ENCODE measurements around the gene FILIP1L.
"Not testable (repeated sequence)": the region's sequence is repeated elsewhere in the genome, so short reads cannot be mapped to it uniquely, and the experiment has no call there.

The FILIP1L gene

DNA sequence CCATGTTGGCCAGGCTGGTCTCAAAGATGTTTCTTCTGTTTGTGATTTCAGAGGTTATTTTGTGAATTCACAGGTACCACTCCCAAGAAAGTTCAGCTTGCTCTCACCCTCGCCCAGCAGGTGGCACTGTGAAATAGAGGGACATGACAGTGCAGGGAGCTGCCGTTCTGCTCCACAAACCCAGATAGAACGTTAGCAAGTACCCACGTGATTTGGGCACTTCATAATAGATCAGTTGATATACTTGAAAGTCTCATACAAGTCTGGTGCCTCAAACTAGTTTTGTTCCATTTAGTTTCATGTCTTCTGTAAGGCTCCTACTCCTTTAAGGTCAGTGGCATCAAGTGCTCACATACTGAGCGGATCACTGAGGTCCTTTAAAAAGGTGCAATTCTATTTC lies 45.5 kb downstream of the FILIP1L start:
- H3K36me3 Mint-ChIP-seq, result peaks cover 27% of the 10 kb centered on the region
- peaks cover 58% of the 10 kb centered on the region for H3K4me1 Mint-ChIP-seq
- CTCF ChIA-PET, result interaction anchor here (0.6 to 3.2 kb wide), 29 partner anchors 9 to 522 kb away, joined by 3 to 84 read pairs (median 4); partner anchors contain the start of genes LNP1, TBC1D23 and TOMM70
- DNase-seq, result peak; percentile 91
- peaks cover 20% of the 10 kb centered on the region for H3K9me3 Mint-ChIP-seq
- H3K27ac Mint-ChIP-seq, result peak overlapping the region; percentile 13
- no peak overlapping the region for H3K4me3 Mint-ChIP-seq
- H3K27me3 Mint-ChIP-seq, result no peaks in the 10 kb centered on the region

DNA sequence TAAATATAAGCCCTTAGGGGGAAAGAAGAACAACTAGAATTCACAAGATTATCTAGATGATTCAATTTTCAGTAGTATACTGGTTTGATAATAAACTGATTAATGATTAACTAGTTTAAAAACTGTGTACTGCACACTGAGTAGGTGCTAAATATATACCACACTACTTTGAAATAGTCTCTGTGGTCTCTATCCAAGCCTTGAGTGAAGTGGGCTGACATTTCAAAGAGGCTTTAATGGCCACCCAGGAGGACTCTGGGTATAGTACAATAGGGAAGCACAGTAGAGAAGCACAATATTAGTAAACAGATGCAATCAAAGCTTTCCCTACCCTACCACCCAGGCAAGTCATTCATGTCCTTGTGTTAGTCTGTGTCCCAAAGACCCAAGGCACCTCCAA lies 46.7 kb downstream of the FILIP1L start:
- H3K27me3 Mint-ChIP-seq, result no peaks in the 10 kb centered on the region
- no peak for DNase-seq
- H3K4me1 Mint-ChIP-seq, result peaks cover 47% of the 10 kb centered on the region
- peaks cover 26% of the 10 kb centered on the region for H3K36me3 Mint-ChIP-seq
- CTCF ChIA-PET, result interaction anchor here (0.6 to 3.2 kb wide), 7 partner anchors 8 to 224 kb away, joined by 3 to 84 read pairs (median 11); partner anchors contain the start of gene TBC1D23
- no peak overlapping the region for H3K4me3 Mint-ChIP-seq
- no peak overlapping the region for H3K27ac Mint-ChIP-seq
- peaks cover 19% of the 10 kb centered on the region for H3K9me3 Mint-ChIP-seq

DNA sequence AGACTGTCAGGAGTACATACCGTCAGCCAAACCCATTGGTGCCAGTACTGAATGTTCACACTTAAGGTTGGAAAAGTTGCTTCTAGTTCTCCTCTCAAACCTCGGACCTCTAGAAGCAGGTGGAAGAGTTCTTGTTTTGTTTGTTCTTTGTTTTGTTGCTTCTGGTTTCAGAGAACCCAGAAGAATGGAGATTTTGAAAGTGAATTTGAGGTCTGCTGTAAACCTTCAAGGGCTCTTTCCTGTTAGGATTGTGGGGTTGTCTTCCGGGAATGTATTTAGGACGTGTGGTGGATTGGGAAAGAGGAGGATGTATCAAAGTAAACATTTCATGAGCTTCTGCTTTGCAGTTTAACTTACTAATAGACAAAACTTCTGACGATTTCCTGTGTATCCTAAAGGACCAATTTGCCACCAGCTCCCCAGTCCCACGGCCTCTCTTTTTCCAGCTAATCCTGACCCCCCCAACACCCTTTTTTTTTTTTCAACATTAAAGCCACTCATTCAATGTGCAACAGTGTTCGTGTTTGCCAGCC lies 50.3 kb downstream of the FILIP1L start:
- Mint-ChIP-seq H3K27me3 (no peaks in the 10 kb centered on the region), H3K4me1 (peaks cover 23% of the 10 kb centered on the region), H3K36me3 (peaks cover 3% of the 10 kb centered on the region), H3K4me3 (no peak overlapping the region), H3K27ac (no peak overlapping the region), H3K9me3 (no peaks in the 10 kb centered on the region)
- CTCF ChIA-PET, result interaction anchor here (0.6 to 2.4 kb wide), 6 partner anchors 9 to 436 kb away, joined by 3 to 7 read pairs (median 3); no protein-coding TSS in a partner anchor
- DNase-seq, result no peak

DNA sequence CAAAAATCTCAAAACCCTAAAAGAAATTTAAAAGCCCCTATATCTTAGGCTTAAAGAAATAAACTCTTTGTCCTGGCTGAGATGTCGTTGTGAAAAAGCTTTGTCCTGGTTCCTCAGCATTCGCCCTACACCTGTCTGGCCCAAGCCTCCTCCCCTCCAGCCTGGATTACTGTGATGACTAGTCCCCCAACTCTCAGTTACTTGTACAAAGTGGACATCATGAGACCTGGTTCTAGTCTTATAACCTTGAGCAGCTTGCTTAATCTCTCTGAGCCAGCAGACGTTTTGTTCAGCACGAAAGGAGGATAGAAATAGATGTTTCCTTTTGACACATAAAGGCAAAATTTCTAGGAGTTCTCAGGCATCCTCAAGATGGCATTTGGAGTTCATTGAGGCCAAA lies 51.6 kb downstream of the FILIP1L start:
- CTCF ChIA-PET, result interaction anchor here (0.8 to 1.3 kb wide), 2 partner anchors 191 to 213 kb away, joined by 4 read pairs; no protein-coding TSS in a partner anchor
- no peaks in the 10 kb centered on the region for H3K9me3 Mint-ChIP-seq
- DNase-seq, result no peak
- peaks cover 18% of the 10 kb centered on the region for H3K4me1 Mint-ChIP-seq
- no peak overlapping the region for H3K4me3 Mint-ChIP-seq
- no peak overlapping the region for H3K27ac Mint-ChIP-seq
- H3K27me3 Mint-ChIP-seq, result no peaks in the 10 kb centered on the region
- H3K36me3 Mint-ChIP-seq, result no peaks in the 10 kb centered on the region

DNA sequence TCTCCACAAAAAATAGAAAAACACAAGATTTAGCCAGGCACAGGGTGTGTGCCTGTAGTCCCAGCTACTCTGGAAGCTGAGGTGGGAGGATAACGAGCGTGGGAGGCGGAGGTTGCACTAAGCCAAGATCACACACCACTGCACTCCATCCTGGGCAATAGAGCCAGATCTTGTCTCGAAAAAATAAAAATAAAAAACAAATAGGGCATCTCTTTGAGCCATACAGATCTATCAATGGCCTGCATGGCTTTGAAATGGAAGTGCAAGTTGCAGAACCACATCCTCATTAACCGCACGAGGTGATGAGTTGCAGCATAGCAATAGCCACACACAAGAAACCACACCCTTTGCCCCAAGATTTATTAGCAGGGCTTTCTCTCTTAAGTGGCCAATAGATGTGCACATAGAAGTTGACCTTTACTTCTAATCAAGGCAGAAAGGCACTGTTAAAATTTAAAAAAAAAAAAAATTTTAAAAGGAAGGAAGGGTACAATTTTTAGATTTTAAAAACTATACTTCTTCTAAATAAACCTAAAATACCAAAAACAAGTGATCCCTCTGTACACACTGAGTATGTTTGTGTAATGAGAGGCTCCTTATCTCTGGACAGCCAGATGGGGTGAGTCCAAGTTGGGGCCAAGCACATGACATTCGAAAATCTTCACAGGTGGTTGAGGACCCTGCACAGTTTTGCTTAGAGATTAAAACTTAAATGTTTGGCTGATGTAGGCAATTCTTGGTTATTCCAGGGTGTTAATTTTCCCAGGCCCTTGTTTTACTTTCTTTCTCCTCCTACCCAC lies 53.4 kb downstream of the FILIP1L start:
- peaks cover 18% of the 10 kb centered on the region for H3K4me1 Mint-ChIP-seq
- no peak overlapping the region for H3K27ac Mint-ChIP-seq
- CTCF ChIA-PET, result interaction anchor here (0.6 to 3.4 kb wide), 2 partner anchors 8 to 229 kb away, joined by 3 to 15 read pairs; no protein-coding TSS in a partner anchor
- H3K4me3 Mint-ChIP-seq, result no peak overlapping the region
- H3K36me3 Mint-ChIP-seq, result no peaks in the 10 kb centered on the region
- no peaks in the 10 kb centered on the region for H3K9me3 Mint-ChIP-seq
- no peak for DNase-seq
- H3K27me3 Mint-ChIP-seq, result no peaks in the 10 kb centered on the region

DNA sequence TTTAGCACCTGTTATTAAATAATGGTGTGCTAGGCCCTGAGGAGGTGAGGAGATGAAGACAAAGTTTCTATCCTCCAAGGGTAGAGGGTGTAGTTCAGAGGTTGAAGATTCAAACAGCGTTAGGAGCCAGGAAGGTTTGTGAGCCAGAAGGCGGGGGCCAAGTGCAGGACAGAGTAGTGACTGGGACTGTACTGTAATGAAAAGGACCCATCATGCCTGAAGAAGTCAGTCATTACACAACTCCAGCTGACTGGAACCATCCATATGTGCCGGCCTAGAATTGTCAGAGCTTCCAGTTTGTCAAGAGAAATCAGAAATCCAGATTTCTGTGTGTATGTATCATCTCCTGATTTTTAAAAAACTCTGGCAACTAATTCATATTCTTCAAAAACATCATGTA lies 54.8 kb downstream of the FILIP1L start:
- CTCF ChIA-PET, result interaction anchor here (3.4 kb wide), 1 partner anchor 9 kb away, joined by 15 read pairs; no protein-coding TSS in a partner anchor

DNA sequence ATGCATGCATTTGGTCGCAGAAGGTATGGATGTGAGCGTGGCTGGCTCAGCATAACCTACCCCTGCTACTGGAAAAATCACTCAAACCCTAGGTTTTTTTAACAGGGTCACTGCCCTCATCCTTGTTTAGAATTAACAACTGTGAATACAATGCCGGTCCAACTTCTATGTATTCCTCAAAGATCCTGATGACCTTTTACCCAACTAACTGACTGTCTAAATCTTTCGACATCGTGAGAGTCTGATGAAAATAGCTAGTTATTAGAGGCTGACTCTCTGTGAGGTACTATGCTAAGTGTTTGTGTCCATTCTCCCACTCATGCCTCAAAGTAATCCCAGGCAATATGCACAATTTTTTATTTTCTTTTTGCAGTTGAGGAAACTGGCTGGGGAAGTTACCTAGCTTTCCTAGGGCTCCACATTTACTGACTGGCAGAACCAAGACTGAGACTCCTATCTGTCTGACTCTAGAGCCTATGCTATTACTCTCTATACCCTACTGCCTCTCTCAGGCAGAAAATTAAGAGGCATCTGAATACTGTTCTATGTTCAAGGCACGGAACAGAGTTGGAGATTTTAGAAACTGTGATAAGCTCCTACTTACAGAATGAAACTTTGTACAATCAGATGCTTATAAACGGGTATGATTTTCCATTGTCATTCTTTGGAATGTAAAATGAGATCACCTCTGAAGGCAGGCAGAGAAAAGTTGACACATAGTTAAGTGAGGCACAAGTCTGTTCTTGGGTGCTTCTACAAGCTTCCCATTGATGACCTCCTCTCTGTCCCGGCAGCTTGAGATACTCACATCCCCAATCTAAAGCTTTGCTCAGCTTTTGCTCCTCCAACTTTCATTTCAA lies 56.4 kb downstream of the FILIP1L start:
- Mint-ChIP-seq H3K27me3 (no peaks in the 10 kb centered on the region), H3K36me3 (no peaks in the 10 kb centered on the region)
- CTCF ChIA-PET, result interaction anchor here (0.9 to 3.4 kb wide), 3 partner anchors 8 to 11 kb away, joined by 3 to 15 read pairs (median 4); no protein-coding TSS in a partner anchor

More for the DNA sequence above, 54.8 kb downstream of the FILIP1L start:
- DNase-seq, result no peak
- peaks cover 18% of the 10 kb centered on the region for H3K4me1 Mint-ChIP-seq
- H3K27me3 Mint-ChIP-seq, result no peaks in the 10 kb centered on the region
- H3K9me3 Mint-ChIP-seq, result no peaks in the 10 kb centered on the region
- H3K4me3 Mint-ChIP-seq, result no peak overlapping the region
- no peak overlapping the region for H3K27ac Mint-ChIP-seq
- no peaks in the 10 kb centered on the region for H3K36me3 Mint-ChIP-seq

DNA sequence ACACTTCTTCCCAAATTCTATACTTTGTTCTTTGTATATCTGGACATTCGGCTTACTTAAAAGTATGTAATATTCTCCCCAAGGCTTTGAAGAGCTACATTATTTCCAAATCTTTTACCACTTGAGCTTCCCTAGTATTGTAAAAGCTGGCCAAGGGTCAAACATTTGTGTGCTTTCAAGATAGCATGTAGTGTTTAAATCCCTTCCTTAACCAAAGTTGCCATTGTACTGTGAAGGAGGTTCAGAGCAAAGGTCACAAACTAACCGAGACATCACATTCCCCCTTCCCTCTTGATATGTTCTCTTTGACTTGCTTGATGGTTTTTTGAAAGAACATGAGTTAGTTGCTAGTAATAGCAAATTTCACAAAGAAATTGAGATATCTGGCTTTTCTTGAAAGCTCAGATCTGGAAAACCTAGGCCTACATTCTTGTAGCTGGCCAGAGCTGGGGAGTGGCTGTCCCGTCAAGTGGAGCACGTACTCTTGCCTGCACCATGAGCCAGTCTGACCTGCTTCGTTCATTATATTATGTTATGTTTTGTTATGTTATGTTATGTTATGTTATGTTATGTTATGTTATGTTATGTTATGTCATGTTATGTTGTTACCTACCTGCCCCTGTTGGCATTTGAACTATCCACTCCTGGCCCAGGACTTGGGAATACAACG lies 60.2 kb downstream of the FILIP1L start:
- no peak overlapping the region for H3K27ac Mint-ChIP-seq
- no peaks in the 10 kb centered on the region for H3K9me3 Mint-ChIP-seq
- no peaks in the 10 kb centered on the region for H3K4me1 Mint-ChIP-seq
- H3K36me3 Mint-ChIP-seq, result no peaks in the 10 kb centered on the region
- DNase-seq, result no peak
- no peaks in the 10 kb centered on the region for H3K27me3 Mint-ChIP-seq
- H3K4me3 Mint-ChIP-seq, result no peak overlapping the region
- CTCF ChIA-PET, result no interaction called here

More for the DNA sequence above, 56.4 kb downstream of the FILIP1L start:
- Mint-ChIP-seq H3K4me3 (no peak overlapping the region), H3K27ac (no peak overlapping the region), H3K9me3 (no peaks in the 10 kb centered on the region), H3K4me1 (peaks cover 11% of the 10 kb centered on the region)
- no peak for DNase-seq

DNA sequence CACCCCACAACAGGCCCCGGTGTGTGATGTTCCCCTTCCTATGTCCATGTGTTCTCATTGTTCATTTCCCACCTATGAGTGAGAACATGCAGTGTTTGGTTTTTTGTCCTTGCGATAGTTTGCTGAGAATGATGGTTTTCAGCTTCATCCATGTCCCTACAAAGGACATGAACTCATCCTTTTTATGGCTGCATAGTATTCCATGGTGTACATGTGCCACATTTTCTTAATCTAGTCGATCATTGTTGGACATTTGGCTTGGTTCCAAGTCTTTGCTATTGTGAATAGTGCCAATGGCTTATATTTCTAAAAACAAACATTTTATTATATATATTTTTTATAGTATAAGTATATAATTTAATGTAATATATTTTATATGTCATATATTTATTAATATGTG lies 62.8 kb downstream of the FILIP1L start:
- H3K9me3 Mint-ChIP-seq, DNase-seq, H3K4me1 Mint-ChIP-seq, H3K36me3 Mint-ChIP-seq, H3K27me3 Mint-ChIP-seq, H3K27ac Mint-ChIP-seq, CTCF ChIA-PET, H3K4me3 Mint-ChIP-seq: not testable (repeated sequence)

DNA sequence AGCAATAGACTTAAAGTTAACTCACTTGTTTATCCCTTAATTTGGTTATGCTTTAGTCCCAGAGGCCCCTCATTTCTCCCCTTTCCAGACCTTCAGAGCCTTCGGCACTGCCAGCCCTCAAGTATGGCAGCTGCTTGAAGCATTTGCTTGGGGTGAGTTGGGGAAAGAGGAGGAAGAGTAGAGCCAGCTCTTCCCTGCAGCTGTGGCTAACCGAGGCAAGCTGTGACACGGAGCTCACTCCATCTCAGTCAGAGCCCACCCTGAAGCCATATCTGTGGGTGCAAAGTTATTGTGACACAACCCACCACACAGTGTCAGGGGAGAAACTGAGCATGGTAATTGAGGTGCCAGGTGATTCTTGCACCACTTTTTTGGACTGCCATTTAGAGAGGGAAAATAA lies 66.1 kb downstream of the FILIP1L start:
- Mint-ChIP-seq H3K27ac (no peak overlapping the region), H3K9me3 (no peaks in the 10 kb centered on the region), H3K27me3 (no peaks in the 10 kb centered on the region), H3K4me1 (peaks cover 8% of the 10 kb centered on the region), H3K4me3 (no peak overlapping the region), H3K36me3 (no peaks in the 10 kb centered on the region)
- CTCF ChIA-PET, result interaction anchor here (0.6 to 1.7 kb wide), 4 partner anchors 9 to 217 kb away, joined by 3 to 6 read pairs (median 4); no protein-coding TSS in a partner anchor
- no peak for DNase-seq

DNA sequence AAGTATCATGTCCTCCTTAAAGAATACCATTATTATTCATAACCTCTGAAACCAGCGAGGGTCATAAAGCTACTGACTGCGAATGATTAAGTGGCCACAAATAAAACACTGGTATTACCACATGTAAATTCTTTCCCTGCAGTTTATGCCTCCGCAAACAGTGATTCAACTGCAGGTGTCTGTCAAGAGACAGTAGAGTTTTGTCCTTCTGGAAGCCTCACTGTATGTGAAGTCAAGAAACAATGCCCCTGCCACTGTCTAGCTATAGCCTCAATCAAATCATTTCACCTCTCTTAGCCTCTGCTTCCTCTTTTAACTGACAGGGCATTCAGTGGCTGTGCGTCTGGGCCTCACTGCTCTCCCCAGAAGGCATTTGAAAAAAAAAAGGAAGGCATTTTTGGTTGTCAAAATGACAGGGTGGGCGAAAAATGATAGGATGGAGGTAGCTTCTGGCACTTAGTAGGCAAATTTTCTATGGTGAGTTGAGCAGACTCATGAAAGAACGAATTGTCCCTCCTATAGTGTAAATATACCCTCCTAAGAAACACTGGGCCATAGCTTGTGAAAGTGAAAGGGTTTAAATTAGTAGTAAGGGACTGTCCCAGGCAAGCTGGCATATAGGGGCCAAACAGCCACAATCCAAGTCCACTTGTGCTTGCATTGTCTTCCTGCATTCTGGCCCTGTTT lies 66.7 kb downstream of the FILIP1L start:
- no peaks in the 10 kb centered on the region for H3K27me3 Mint-ChIP-seq
- no peaks in the 10 kb centered on the region for H3K9me3 Mint-ChIP-seq
- DNase-seq, result no peak
- H3K27ac Mint-ChIP-seq, result no peak overlapping the region
- CTCF ChIA-PET, result interaction anchor here (0.6 to 1.7 kb wide), 6 partner anchors 8 to 216 kb away, joined by 3 to 6 read pairs (median 3); no protein-coding TSS in a partner anchor
- H3K4me1 Mint-ChIP-seq, result peaks cover 8% of the 10 kb centered on the region
- H3K36me3 Mint-ChIP-seq, result no peaks in the 10 kb centered on the region
- no peak overlapping the region for H3K4me3 Mint-ChIP-seq

DNA sequence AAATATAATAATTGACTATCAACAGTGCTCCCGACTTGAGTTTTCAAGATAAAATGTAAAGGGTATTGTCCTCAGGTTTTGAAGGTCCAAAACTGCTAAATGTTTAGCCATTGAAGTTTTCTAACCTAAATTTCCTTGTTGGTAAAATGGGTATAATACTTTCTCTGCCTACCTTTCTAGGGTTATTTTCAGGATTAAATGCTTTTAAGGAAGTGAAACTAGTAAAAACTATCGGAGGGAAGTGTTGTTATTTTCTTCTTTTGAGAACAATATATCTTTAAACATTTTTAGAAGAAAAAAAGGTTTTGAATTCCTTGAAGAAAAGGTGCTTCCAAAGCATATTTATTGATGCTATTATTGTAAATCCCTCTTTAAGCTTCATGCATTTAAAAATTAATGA lies 67.3 kb downstream of the FILIP1L start:
- CTCF ChIA-PET, result interaction anchor here (1.7 kb wide), 1 partner anchor 22 kb away, joined by 6 read pairs; no protein-coding TSS in a partner anchor
- Mint-ChIP-seq H3K27me3 (no peaks in the 10 kb centered on the region), H3K27ac (no peak overlapping the region), H3K36me3 (no peaks in the 10 kb centered on the region), H3K9me3 (no peaks in the 10 kb centered on the region), H3K4me3 (no peak overlapping the region), H3K4me1 (peaks cover 8% of the 10 kb centered on the region)
- DNase-seq, result no peak

DNA sequence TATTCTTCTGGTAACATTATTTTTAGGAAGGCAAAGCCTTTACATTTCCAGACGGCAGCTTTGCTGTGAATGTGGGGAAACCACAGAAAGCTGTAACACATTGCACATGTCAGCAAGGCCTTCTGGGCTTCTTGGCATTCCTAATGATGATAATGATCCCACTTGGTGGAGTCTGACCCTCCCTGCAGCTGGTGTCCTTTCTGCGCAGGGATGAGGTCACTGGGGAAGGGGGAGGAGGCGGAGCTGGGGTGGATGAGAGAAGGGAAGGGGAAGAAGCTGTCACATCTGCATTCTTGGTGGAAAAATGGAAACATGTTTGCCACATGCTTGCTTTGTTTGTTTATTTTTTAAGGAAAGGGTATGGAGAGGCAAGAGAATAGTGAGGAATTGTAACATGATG lies 68.6 kb downstream of the FILIP1L start:
- Mint-ChIP-seq H3K4me1 (peaks cover 8% of the 10 kb centered on the region), H3K27ac (no peak overlapping the region), H3K4me3 (no peak overlapping the region), H3K27me3 (no peaks in the 10 kb centered on the region), H3K36me3 (no peaks in the 10 kb centered on the region), H3K9me3 (no peaks in the 10 kb centered on the region)
- no peak for DNase-seq
- CTCF ChIA-PET, result interaction anchor here (1.1 kb wide), 1 partner anchor 23 kb away, joined by 4 read pairs; no protein-coding TSS in a partner anchor

Measured in activated naive CD4-positive, alpha-beta T cell treated with anti-CD3 and anti-CD28 coated beads, Interleukin-2, amount 10 ng/mL, durations not matched to agents 7 days and 5 days (primary cell).